GM23338 (cell line): ENCODE data around the gene LENEP. TPM values are rescaled to one million over a fixed set of nuclear protein-coding genes. Genes with fewer than 3 reads are reported as not detected.

Experiments
- ATAC-seq: fragments of 200-7000 bp; cut with Tn5 transposase; 3 replicates; pipeline ENCODE4 v1.9.1; 2020
- DNase-seq: peaks from one replicate; pipeline ENCODE4 v3.0.0-alpha.2; 2015; ENCODE audit warnings: low spot score
- H2AFZ ChIP-seq: fragments of 200-600 bp; sonication (generic); 2 replicates; pipeline ENCODE4 v1.8.0; 2016; ENCODE audit warnings: antibody characterized with exemption, mild to moderate bottlenecking, moderate library complexity
- H3F3A ChIP-seq: fragments of 200-600 bp; sonication (generic); replicated peaks from 2 replicates; pipeline ENCODE4 v1.8.0; 2017; ENCODE audit warnings: antibody characterized with exemption, mixed run types, low read depth
- H3K27ac ChIP-seq: fragments of 200-600 bp; sonication (generic); 2 replicates; pipeline ENCODE4 v1.6.1; 2016; ENCODE audit warnings: low read depth
- H3K27me3 ChIP-seq: fragments of 200-600 bp; sonication (generic); 2 replicates; pipeline ENCODE4 v1.8.0; 2016; ENCODE audit warnings: mild to moderate bottlenecking, mixed run types, moderate library complexity; ENCODE audit not compliant: insufficient read depth
- H3K36me3 ChIP-seq: fragments of 200-600 bp; sonication (generic); 2 replicates; pipeline ENCODE4 v1.8.0; 2016; ENCODE audit warnings: mild to moderate bottlenecking; ENCODE audit not compliant: insufficient read depth
- H3K4me1 ChIP-seq: fragments of 200-600 bp; sonication (generic); 2 replicates; pipeline ENCODE4 v1.8.0; 2016; ENCODE audit warnings: mild to moderate bottlenecking, moderate library complexity; ENCODE audit not compliant: insufficient read depth
- H3K4me2 ChIP-seq: fragments of 200-600 bp; sonication (generic); 2 replicates; pipeline ENCODE4 v1.7.1; 2017; ENCODE audit warnings: mixed run types
- H3K4me3 ChIP-seq: fragments of 200-600 bp; sonication (generic); 2 replicates; pipeline ENCODE4 v1.6.1; 2016; ENCODE audit warnings: mixed run types
- H3K79me2 ChIP-seq: fragments of 200-600 bp; sonication (generic); replicated peaks from 2 replicates; pipeline ENCODE4 v1.8.0; 2017; ENCODE audit warnings: mild to moderate bottlenecking; ENCODE audit not compliant: insufficient read depth
- H3K9me2 ChIP-seq: fragments of 200-600 bp; sonication (generic); 2 replicates; pipeline ENCODE4 v1.8.0; 2017; ENCODE audit not compliant: insufficient read depth
- H4K20me1 ChIP-seq: fragments of 200-600 bp; sonication (generic); replicated peaks from 2 replicates; pipeline ENCODE4 v1.8.0; 2017; ENCODE audit warnings: mild to moderate bottlenecking; ENCODE audit not compliant: insufficient read depth
- H3K27ac Mint-ChIP-seq: 2 replicates; pipeline ENCODE4 v1.8.0; 2020; ENCODE audit warnings: inconsistent platforms, mild to moderate bottlenecking, moderate library complexity, mixed read lengths
- H3K27me3 Mint-ChIP-seq: 3 replicates; pipeline ENCODE4 v1.8.0; 2022; ENCODE audit warnings: low read depth, mild to moderate bottlenecking, moderate library complexity, mixed read lengths, inconsistent platforms; ENCODE audit not compliant: insufficient read depth, poor library complexity
- H3K36me3 Mint-ChIP-seq: 3 replicates; pipeline ENCODE4 v1.8.0; 2021; ENCODE audit warnings: low read depth, mild to moderate bottlenecking, inconsistent platforms, moderate library complexity, mixed read lengths
- H3K4me1 Mint-ChIP-seq: 3 replicates; pipeline ENCODE4 v1.8.0; 2020; ENCODE audit warnings: mild to moderate bottlenecking, inconsistent platforms, mixed read lengths
- H3K4me3 Mint-ChIP-seq: 3 replicates; pipeline ENCODE4 v1.8.0; 2021; ENCODE audit warnings: moderate library complexity, mild to moderate bottlenecking, inconsistent platforms, mixed read lengths
- H3K9me3 Mint-ChIP-seq: 3 replicates; pipeline ENCODE4 v1.8.0; 2020; ENCODE audit warnings: moderate library complexity, mild to moderate bottlenecking, inconsistent platforms, mixed read lengths
- CREB1 ChIP-seq: fragments of 250-450 bp; sonication (Bioruptor Pico); IDR thresholded peaks from 2 replicates; pipeline ENCODE4 v1.5.0; 2020; ENCODE audit warnings: low read depth, mild to moderate bottlenecking, moderate library complexity
- CTCF ChIP-seq, 2 experiments: fragments of 200-600 bp in 1 of 2; sonication (generic) in 1 of 2; conservative IDR thresholded peaks; 2 replicates each; pipeline versions ENCODE4 v1.5.1 to v1.6.1; 2016 to 2017; ENCODE audit warnings: antibody characterized with exemption in 2 of 2, low read depth in 2 of 2, mild to moderate bottlenecking in 2 of 2, moderate library complexity in 1 of 2
- EZH2 ChIP-seq: fragments of 200-600 bp; sonication (generic); IDR thresholded peaks from one replicate; pipeline ENCODE4 v1.8.0; 2017; ENCODE audit warnings: antibody characterized with exemption, mild to moderate bottlenecking, low read depth; ENCODE audit not compliant: unreplicated experiment
- EZH2phosphoT487 ChIP-seq: fragments of 200-600 bp; sonication (generic); IDR thresholded peaks from one replicate; pipeline ENCODE4 v1.8.1; 2018; ENCODE audit warnings: antibody characterized with exemption; ENCODE audit not compliant: unreplicated experiment
- NANOG ChIP-seq: IDR thresholded peaks from 2 replicates; pipeline ENCODE4 v1.6.1; 2016; ENCODE audit warnings: antibody characterized with exemption, borderline replicate concordance
- POLR2AphosphoS5 ChIP-seq: IDR thresholded peaks from 2 replicates; pipeline ENCODE4 v1.6.1; 2016; ENCODE audit warnings: antibody characterized with exemption, low read depth
- REST ChIP-seq: IDR thresholded peaks from one replicate; pipeline ENCODE4 v1.6.1; 2018; ENCODE audit warnings: antibody characterized with exemption; ENCODE audit not compliant: unreplicated experiment
- ZNF114 ChIP-seq: fragments of 250-450 bp; sonication (Bioruptor Pico); IDR thresholded peaks from 2 replicates; pipeline ENCODE4 v1.5.0; 2020; ENCODE audit warnings: mild to moderate bottlenecking, moderate library complexity
- ZNF331 ChIP-seq: fragments of 250-450 bp; sonication (Bioruptor Pico); IDR thresholded peaks from 2 replicates; pipeline ENCODE4 v1.5.0; 2020; ENCODE audit warnings: low read depth, mild to moderate bottlenecking, moderate library complexity
- polyA plus RNA-seq: library from polyadenylated mRNA; unstranded; fragments of >200 nt; fragmentation: Nextera tagmentation; extraction: Ambion mirVana; gene quantifications from 2 replicates; pipeline ENCODE4 v1.2.1, GENCODE V29; 2016
- total RNA-seq: library from RNA; depleted of rRNA; stranded (reverse); fragments of >200 nt; shearing (Covaris generic); gene quantifications from 2 replicates; pipeline ENCODE4 v1.2.3, GENCODE V29; 2014
- TF ChIP-seq, protein P1 (sequence below): fragments of 250-450 bp; sonication (Bioruptor Pico); IDR thresholded peaks from 2 replicates; pipeline ENCODE4 v1.5.0; 2020; ENCODE audit warnings: mild to moderate bottlenecking, moderate library complexity

The LENEP gene
- total and polyA plus RNA-seq, 2 experiments from 2014 or later: 1.6 TPM; not detected in 1

- Mint-ChIP-seq H3K27me3 (peaks cover 24% of the 10 kb centered on the region), H3K4me1 (peaks cover 53% of the 10 kb centered on the region), H3K36me3 (peaks cover 57% of the 10 kb centered on the region), H3K9me3 (no peaks in the 10 kb centered on the region), H3K4me3 (peak overlapping the region; percentile 94), H3K27ac (peak overlapping the region; percentile 83; the same call in 1 of the 2 replicates)
- H3K27me3 ChIP-seq: no peaks in the 10 kb centered on the region
- peaks cover 45% of the 10 kb centered on the region for H3F3A ChIP-seq
- DNase-seq (no peak), ATAC-seq (no peak)
- peaks cover 17% of the 10 kb centered on the region for H3K36me3 ChIP-seq
- H2AFZ ChIP-seq: no peak overlapping the region
- H4K20me1 ChIP-seq: peaks cover 28% of the 10 kb centered on the region
- peak overlapping the region; percentile 91 for H3K4me2 ChIP-seq
- H3K4me3 ChIP-seq: peak overlapping the region; percentile 92
- H3K27ac ChIP-seq: peak overlapping the region; percentile 97; the same call in 1 of the 2 replicates
- H3K79me2 ChIP-seq: peaks cover 13% of the 10 kb centered on the region
- no peaks in the 10 kb centered on the region for H3K9me2 ChIP-seq
- peaks cover 43% of the 10 kb centered on the region for H3K4me1 ChIP-seq
- TF ChIP-seq POLR2AphosphoS5 (no peak), REST (no peak), CTCF (conservative IDR thresholded peaks at IDR 0.05; ENCODE audit: low read depth in 2 of 2) (no peak), EZH2 (no peak), ZNF114 (CRISPR knock-in tag) (no peak), NANOG (no peak), EZH2phosphoT487 (no peak), CREB1 (CRISPR knock-in tag) (no peak), ZNF331 (CRISPR knock-in tag) (no peak)
- TF ChIP-seq, protein P1, sequence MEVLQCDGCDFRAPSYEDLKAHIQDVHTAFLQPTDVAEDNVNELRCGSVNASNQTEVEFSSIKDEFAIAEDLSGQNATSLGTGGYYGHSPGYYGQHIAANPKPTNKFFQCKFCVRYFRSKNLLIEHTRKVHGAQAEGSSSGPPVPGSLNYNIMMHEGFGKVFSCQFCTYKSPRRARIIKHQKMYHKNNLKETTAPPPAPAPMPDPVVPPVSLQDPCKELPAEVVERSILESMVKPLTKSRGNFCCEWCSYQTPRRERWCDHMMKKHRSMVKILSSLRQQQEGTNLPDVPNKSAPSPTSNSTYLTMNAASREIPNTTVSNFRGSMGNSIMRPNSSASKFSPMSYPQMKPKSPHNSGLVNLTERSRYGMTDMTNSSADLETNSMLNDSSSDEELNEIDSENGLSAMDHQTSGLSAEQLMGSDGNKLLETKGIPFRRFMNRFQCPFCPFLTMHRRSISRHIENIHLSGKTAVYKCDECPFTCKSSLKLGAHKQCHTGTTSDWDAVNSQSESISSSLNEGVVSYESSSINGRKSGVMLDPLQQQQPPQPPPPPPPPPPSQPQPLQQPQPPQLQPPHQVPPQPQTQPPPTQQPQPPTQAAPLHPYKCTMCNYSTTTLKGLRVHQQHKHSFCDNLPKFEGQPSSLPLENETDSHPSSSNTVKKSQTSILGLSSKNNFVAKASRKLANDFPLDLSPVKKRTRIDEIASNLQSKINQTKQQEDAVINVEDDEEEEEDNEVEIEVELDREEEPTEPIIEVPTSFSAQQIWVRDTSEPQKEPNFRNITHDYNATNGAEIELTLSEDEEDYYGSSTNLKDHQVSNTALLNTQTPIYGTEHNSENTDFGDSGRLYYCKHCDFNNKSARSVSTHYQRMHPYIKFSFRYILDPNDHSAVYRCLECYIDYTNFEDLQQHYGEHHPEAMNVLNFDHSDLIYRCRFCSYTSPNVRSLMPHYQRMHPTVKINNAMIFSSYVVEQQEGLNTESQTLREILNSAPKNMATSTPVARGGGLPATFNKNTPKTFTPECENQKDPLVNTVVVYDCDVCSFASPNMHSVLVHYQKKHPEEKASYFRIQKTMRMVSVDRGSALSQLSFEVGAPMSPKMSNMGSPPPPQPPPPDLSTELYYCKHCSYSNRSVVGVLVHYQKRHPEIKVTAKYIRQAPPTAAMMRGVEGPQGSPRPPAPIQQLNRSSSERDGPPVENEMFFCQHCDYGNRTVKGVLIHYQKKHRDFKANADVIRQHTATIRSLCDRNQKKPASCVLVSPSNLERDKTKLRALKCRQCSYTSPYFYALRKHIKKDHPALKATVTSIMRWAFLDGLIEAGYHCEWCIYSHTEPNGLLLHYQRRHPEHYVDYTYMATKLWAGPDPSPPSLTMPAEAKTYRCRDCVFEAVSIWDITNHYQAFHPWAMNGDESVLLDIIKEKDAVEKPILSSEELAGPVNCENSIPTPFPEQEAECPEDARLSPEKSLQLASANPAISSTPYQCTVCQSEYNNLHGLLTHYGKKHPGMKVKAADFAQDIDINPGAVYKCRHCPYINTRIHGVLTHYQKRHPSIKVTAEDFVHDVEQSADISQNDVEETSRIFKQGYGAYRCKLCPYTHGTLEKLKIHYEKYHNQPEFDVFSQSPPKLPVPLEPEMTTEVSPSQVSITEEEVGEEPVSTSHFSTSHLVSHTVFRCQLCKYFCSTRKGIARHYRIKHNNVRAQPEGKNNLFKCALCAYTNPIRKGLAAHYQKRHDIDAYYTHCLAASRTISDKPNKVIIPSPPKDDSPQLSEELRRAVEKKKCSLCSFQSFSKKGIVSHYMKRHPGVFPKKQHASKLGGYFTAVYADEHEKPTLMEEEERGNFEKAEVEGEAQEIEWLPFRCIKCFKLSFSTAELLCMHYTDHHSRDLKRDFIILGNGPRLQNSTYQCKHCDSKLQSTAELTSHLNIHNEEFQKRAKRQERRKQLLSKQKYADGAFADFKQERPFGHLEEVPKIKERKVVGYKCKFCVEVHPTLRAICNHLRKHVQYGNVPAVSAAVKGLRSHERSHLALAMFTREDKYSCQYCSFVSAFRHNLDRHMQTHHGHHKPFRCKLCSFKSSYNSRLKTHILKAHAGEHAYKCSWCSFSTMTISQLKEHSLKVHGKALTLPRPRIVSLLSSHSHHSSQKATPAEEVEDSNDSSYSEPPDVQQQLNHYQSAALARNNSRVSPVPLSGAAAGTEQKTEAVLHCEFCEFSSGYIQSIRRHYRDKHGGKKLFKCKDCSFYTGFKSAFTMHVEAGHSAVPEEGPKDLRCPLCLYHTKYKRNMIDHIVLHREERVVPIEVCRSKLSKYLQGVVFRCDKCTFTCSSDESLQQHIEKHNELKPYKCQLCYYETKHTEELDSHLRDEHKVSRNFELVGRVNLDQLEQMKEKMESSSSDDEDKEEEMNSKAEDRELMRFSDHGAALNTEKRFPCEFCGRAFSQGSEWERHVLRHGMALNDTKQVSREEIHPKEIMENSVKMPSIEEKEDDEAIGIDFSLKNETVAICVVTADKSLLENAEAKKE (CRISPR knock-in tag): no peak
Measured at GRCh38 chr1:154960446-154961136, 32.8 kb upstream of the LENEP start.
